ENCODE measurements around the gene MSH3. TPM values are rescaled to one million over a fixed set of nuclear protein-coding genes. Genes with fewer than 3 reads are reported as not detected.

Gene MSH3
- total RNA-seq, 1 experiment from 2014 or later = 21.9 TPM

- ChIA-PET POLR2A (interaction anchor here (1.6 kb wide), 1 partner anchor 14 kb away, joined by 5 read pairs; no protein-coding TSS in a partner anchor), CTCF (interaction anchor here (0.6 to 0.8 kb wide), 3 partner anchors 12 to 1375 kb away, joined by 3 to 4 read pairs (median 4); no protein-coding TSS in a partner anchor)
- DNase-seq (ENCODE audit: unreplicated experiment) = no peak
- Mint-ChIP-seq H3K27ac (ENCODE audit: low read depth, unreplicated experiment) (no peak overlapping the region), H3K4me3 (ENCODE audit: unreplicated experiment) (no peak overlapping the region), H3K36me3 (ENCODE audit: insufficient read depth, unreplicated experiment) (peaks cover 17% of the 10 kb centered on the region), H3K4me1 (ENCODE audit: insufficient read depth, unreplicated experiment) (no peaks in the 10 kb centered on the region), H3K27me3 (ENCODE audit: insufficient read depth, unreplicated experiment) (no peaks in the 10 kb centered on the region), H3K9me3 (ENCODE audit: unreplicated experiment) (no peaks in the 10 kb centered on the region)
- no TSS peak for BruUV-seq (replicated peaks)
- no peak for TF ChIP-seq CTCF (IDR thresholded peaks at IDR 0.05; ENCODE audit: unreplicated experiment)
- intact Hi-C loops (cut with micrococcal nuclease) = no loop called here
These were observed 229.8 kb downstream of the MSH3 start for GRCh38 chr5:80884086-80884813.

- Mint-ChIP-seq H3K9me3 (ENCODE audit: unreplicated experiment) (no peaks in the 10 kb centered on the region), H3K4me3 (ENCODE audit: unreplicated experiment) (no peak overlapping the region)
- POLR2A ChIA-PET = interaction anchor here (1.6 kb wide), 1 partner anchor 14 kb away, joined by 5 read pairs; no protein-coding TSS in a partner anchor
These were observed 230.5 kb downstream of the MSH3 start for GRCh38 chr5:80884929-80885328.

GRCh38 chr5:80885396-80886000 lies 231.0 kb downstream of the MSH3 start:
- BruUV-seq (replicated peaks) = no TSS peak
- H3K4me3 Mint-ChIP-seq (ENCODE audit: unreplicated experiment) = no peak overlapping the region
- peaks cover 18% of the 10 kb centered on the region for H3K36me3 Mint-ChIP-seq (ENCODE audit: insufficient read depth, unreplicated experiment)
- H3K4me1 Mint-ChIP-seq (ENCODE audit: insufficient read depth, unreplicated experiment) = no peaks in the 10 kb centered on the region
- CTCF ChIA-PET = no interaction called here
- POLR2A ChIA-PET = interaction anchor here (1.6 kb wide), 1 partner anchor 15 kb away, joined by 5 read pairs; no protein-coding TSS in a partner anchor
- no peak for DNase-seq (ENCODE audit: unreplicated experiment)
- intact Hi-C loops (cut with micrococcal nuclease) = no loop called here
- no peak overlapping the region for H3K27ac Mint-ChIP-seq (ENCODE audit: low read depth, unreplicated experiment)
- no peaks in the 10 kb centered on the region for H3K9me3 Mint-ChIP-seq (ENCODE audit: unreplicated experiment)
- no peaks in the 10 kb centered on the region for H3K27me3 Mint-ChIP-seq (ENCODE audit: insufficient read depth, unreplicated experiment)
- TF ChIP-seq CTCF (IDR thresholded peaks at IDR 0.05; ENCODE audit: unreplicated experiment) = no peak

More at GRCh38 chr5:80884929-80885328, 230.5 kb downstream of the MSH3 start:
- no peak for TF ChIP-seq CTCF (IDR thresholded peaks at IDR 0.05; ENCODE audit: unreplicated experiment)
- Mint-ChIP-seq H3K4me1 (ENCODE audit: insufficient read depth, unreplicated experiment) (no peaks in the 10 kb centered on the region), H3K27me3 (ENCODE audit: insufficient read depth, unreplicated experiment) (no peaks in the 10 kb centered on the region), H3K36me3 (ENCODE audit: insufficient read depth, unreplicated experiment) (peaks cover 21% of the 10 kb centered on the region), H3K27ac (ENCODE audit: low read depth, unreplicated experiment) (no peak overlapping the region)
- BruUV-seq (replicated peaks) = no TSS peak
- DNase-seq (ENCODE audit: unreplicated experiment) = peak; percentile 22
- intact Hi-C loops (cut with micrococcal nuclease) = no loop called here
- CTCF ChIA-PET = no interaction called here

GRCh38 chr5:80894083-80894482 lies 239.6 kb downstream of the MSH3 start:
- POLR2A ChIA-PET = interaction anchor here (1.8 kb wide), 1 partner anchor 21 kb away, joined by 4 read pairs; no protein-coding TSS in a partner anchor
- no peaks in the 10 kb centered on the region for H3K27me3 Mint-ChIP-seq (ENCODE audit: insufficient read depth, unreplicated experiment)
- no peak overlapping the region for H3K4me3 Mint-ChIP-seq (ENCODE audit: unreplicated experiment)
- H3K9me3 Mint-ChIP-seq (ENCODE audit: unreplicated experiment) = no peaks in the 10 kb centered on the region
- H3K4me1 Mint-ChIP-seq (ENCODE audit: insufficient read depth, unreplicated experiment) = no peaks in the 10 kb centered on the region
- DNase-seq (ENCODE audit: unreplicated experiment) = no peak
- no peak for TF ChIP-seq CTCF (IDR thresholded peaks at IDR 0.05; ENCODE audit: unreplicated experiment)
- CTCF ChIA-PET = no interaction called here
- no TSS peak for BruUV-seq (replicated peaks)
- peaks cover 11% of the 10 kb centered on the region for H3K36me3 Mint-ChIP-seq (ENCODE audit: insufficient read depth, unreplicated experiment)
- no peak overlapping the region for H3K27ac Mint-ChIP-seq (ENCODE audit: low read depth, unreplicated experiment)
- intact Hi-C loops (cut with micrococcal nuclease) = no loop called here

Data from MCF 10A (cell line).